Stimulated activated effector memory CD8-positive, alpha-beta T cell treated with anti-CD3 and anti-CD28 coated beads, Interleukin-12 subunit alpha, Interleukin-12 subunit beta, amount 100 ng/mL, for 72 hours (primary cell): ENCODE measurements around the gene ARFIP2.

Experiments
- ATAC-seq: fragments of 150-1000 bp; cut with Tn5 transposase; 2 replicates; pipeline ENCODE4 v1.10.0; 2021
- DNase-seq, 2 donors: peaks; one replicate each; pipeline ENCODE4 v3.0.0; 2021 to 2022; ENCODE audit warnings: low spot score in 2 of 2
- H3K27ac Mint-ChIP-seq: one replicate; pipeline ENCODE4 v1.8.0; 2022; ENCODE audit warnings: mild to moderate bottlenecking, mixed read lengths
- H3K36me3 Mint-ChIP-seq: one replicate; pipeline ENCODE4 v1.8.0; 2022; ENCODE audit warnings: mild to moderate bottlenecking, mixed read lengths
- H3K4me1 Mint-ChIP-seq: one replicate; pipeline ENCODE4 v1.8.0; 2022; ENCODE audit warnings: mixed read lengths
- H3K4me3 Mint-ChIP-seq: one replicate; pipeline ENCODE4 v1.8.0; 2022; ENCODE audit warnings: mild to moderate bottlenecking, mixed read lengths
- H3K9me3 Mint-ChIP-seq: one replicate; pipeline ENCODE4 v1.8.0; 2022; ENCODE audit warnings: mixed read lengths

Gene ARFIP2

GRCh38 chr11:6472934-6473333 is 8.2 kb downstream of the ARFIP2 start:
- ATAC-seq (no peak), DNase-seq (no peak)
- H3K9me3 Mint-ChIP-seq, result no peaks in the 10 kb centered on the region
- peak overlapping the region; percentile 81 for H3K27ac Mint-ChIP-seq
- H3K36me3 Mint-ChIP-seq, result peaks cover 32% of the 10 kb centered on the region
- peaks cover 13% of the 10 kb centered on the region for H3K4me1 Mint-ChIP-seq
- H3K4me3 Mint-ChIP-seq, result peak overlapping the region; percentile 77

GRCh38 chr11:6469599-6469998 is 11.5 kb downstream of the ARFIP2 start:
- Mint-ChIP-seq H3K27ac (no peak overlapping the region), H3K4me1 (peaks cover 10% of the 10 kb centered on the region), H3K9me3 (no peaks in the 10 kb centered on the region), H3K36me3 (peaks cover 7% of the 10 kb centered on the region), H3K4me3 (no peak overlapping the region)
- no peak for ATAC-seq
- no peak for DNase-seq

- Mint-ChIP-seq H3K36me3 (peaks cover under 1% of the 10 kb centered on the region), H3K4me1 (peaks cover 10% of the 10 kb centered on the region), H3K27ac (no peak overlapping the region), H3K4me3 (no peak overlapping the region), H3K9me3 (no peaks in the 10 kb centered on the region)
- ATAC-seq (peak; percentile 19), DNase-seq (no peak)
Observed at GRCh38 chr11:6468712-6469495, 12.2 kb downstream of the ARFIP2 start.

GRCh38 chr11:6459099-6459450 is 22.1 kb downstream of the ARFIP2 start:
- ATAC-seq, result no peak
- Mint-ChIP-seq H3K36me3 (no peaks in the 10 kb centered on the region), H3K4me1 (no peaks in the 10 kb centered on the region), H3K4me3 (no peak overlapping the region), H3K9me3 (no peaks in the 10 kb centered on the region), H3K27ac (no peak overlapping the region)
- no peak for DNase-seq

GRCh38 chr11:6458352-6459098 is 22.6 kb downstream of the ARFIP2 start:
- no peaks in the 10 kb centered on the region for H3K9me3 Mint-ChIP-seq

GRCh38 chr11:6457581-6458320 is 23.4 kb downstream of the ARFIP2 start:
- Mint-ChIP-seq H3K36me3 (no peaks in the 10 kb centered on the region), H3K9me3 (no peaks in the 10 kb centered on the region), H3K4me3 (no peak overlapping the region), H3K4me1 (no peaks in the 10 kb centered on the region), H3K27ac (no peak overlapping the region)
- ATAC-seq, result no peak
- DNase-seq, result no peak

More at GRCh38 chr11:6458352-6459098, 22.6 kb downstream of the ARFIP2 start:
- ATAC-seq, result no peak
- no peak for DNase-seq
- Mint-ChIP-seq H3K4me3 (no peak overlapping the region), H3K36me3 (no peaks in the 10 kb centered on the region), H3K4me1 (no peaks in the 10 kb centered on the region), H3K27ac (no peak overlapping the region)

GRCh38 chr11:6456361-6457073 is 24.6 kb downstream of the ARFIP2 start:
- Mint-ChIP-seq H3K9me3 (no peaks in the 10 kb centered on the region), H3K4me3 (no peak overlapping the region), H3K27ac (no peak overlapping the region), H3K4me1 (no peaks in the 10 kb centered on the region), H3K36me3 (no peaks in the 10 kb centered on the region)
- no peak for DNase-seq
- no peak for ATAC-seq

GRCh38 chr11:6455070-6455469 is 26.1 kb downstream of the ARFIP2 start:
- Mint-ChIP-seq H3K36me3 (no peaks in the 10 kb centered on the region), H3K4me1 (no peaks in the 10 kb centered on the region), H3K4me3 (no peak overlapping the region), H3K9me3 (no peaks in the 10 kb centered on the region), H3K27ac (no peak overlapping the region)
- DNase-seq, result no peak
- no peak for ATAC-seq

- no peaks in the 10 kb centered on the region for H3K9me3 Mint-ChIP-seq
- H3K4me3 Mint-ChIP-seq, result no peak overlapping the region
- DNase-seq (no peak), ATAC-seq (no peak)
- H3K27ac Mint-ChIP-seq, result no peak overlapping the region
- H3K4me1 Mint-ChIP-seq, result no peaks in the 10 kb centered on the region
- H3K36me3 Mint-ChIP-seq, result no peaks in the 10 kb centered on the region
Observed at GRCh38 chr11:6453152-6453551, 28.0 kb downstream of the ARFIP2 start.

- Mint-ChIP-seq H3K4me3 (no peak overlapping the region), H3K9me3 (no peaks in the 10 kb centered on the region), H3K36me3 (no peaks in the 10 kb centered on the region), H3K4me1 (no peaks in the 10 kb centered on the region), H3K27ac (no peak overlapping the region)
- DNase-seq (no peak), ATAC-seq (no peak)
Observed at GRCh38 chr11:6452219-6452618, 28.9 kb downstream of the ARFIP2 start.

- DNase-seq, result no peak
- no peaks in the 10 kb centered on the region for H3K36me3 Mint-ChIP-seq
- H3K27ac Mint-ChIP-seq, result no peak overlapping the region
- ATAC-seq, result no peak
- no peaks in the 10 kb centered on the region for H3K9me3 Mint-ChIP-seq
- no peak overlapping the region for H3K4me3 Mint-ChIP-seq
- no peaks in the 10 kb centered on the region for H3K4me1 Mint-ChIP-seq
Observed at GRCh38 chr11:6448574-6448973, 32.6 kb downstream of the ARFIP2 start.

- H3K36me3 Mint-ChIP-seq, result peaks cover 5% of the 10 kb centered on the region
- H3K9me3 Mint-ChIP-seq, result no peaks in the 10 kb centered on the region
- ATAC-seq, result peak; percentile 77
- H3K4me3 Mint-ChIP-seq, result no peak overlapping the region
- H3K27ac Mint-ChIP-seq, result no peak overlapping the region
- H3K4me1 Mint-ChIP-seq, result no peaks in the 10 kb centered on the region
- peak; percentile 37 to 68 for DNase-seq
Observed at GRCh38 chr11:6443269-6444003, 37.7 kb downstream of the ARFIP2 start.

GRCh38 chr11:6442441-6442840 is 38.7 kb downstream of the ARFIP2 start:
- no peaks in the 10 kb centered on the region for H3K9me3 Mint-ChIP-seq
- H3K36me3 Mint-ChIP-seq, result peaks cover 5% of the 10 kb centered on the region
- H3K27ac Mint-ChIP-seq, result no peak overlapping the region
- DNase-seq (no peak), ATAC-seq (no peak)
- H3K4me1 Mint-ChIP-seq, result no peaks in the 10 kb centered on the region
- H3K4me3 Mint-ChIP-seq, result no peak overlapping the region

GRCh38 chr11:6440906-6441358 is 40.2 kb downstream of the ARFIP2 start, which contains the start of gene HPX:
TSS of gene HPX (minus strand) at chr11:6440987. CDS start at chr11:6440963, 24 bp downstream.
- no peak for ATAC-seq

More at GRCh38 chr11:6440906-6441358, 40.2 kb downstream of the ARFIP2 start, which contains the start of gene HPX:
- peaks cover 2% of the 10 kb centered on the region for H3K4me1 Mint-ChIP-seq
- H3K9me3 Mint-ChIP-seq, result no peaks in the 10 kb centered on the region
- peaks cover 5% of the 10 kb centered on the region for H3K36me3 Mint-ChIP-seq
- H3K4me3 Mint-ChIP-seq, result no peak within 1 kb of the TSS
- H3K27ac Mint-ChIP-seq, result no peak within 1 kb of the TSS
- no peak for DNase-seq
